Measurements from ENCODE around the gene DEAF1. TPM values are rescaled to one million over a fixed set of nuclear protein-coding genes. Genes with fewer than 3 reads are reported as not detected.

Gene DEAF1
- total and polyA plus RNA-seq, 2 of the 13 experiments (the other 11 are each of a cell fraction or from before 2014, with no cell fraction given), result 22.3 to 29.6 TPM

GRCh38 chr11:662689-663274 lies 32.2 kb downstream of the DEAF1 start (continued):
- TF ChIP-seq MLXIP (CRISPR knock-in tag; IDR thresholded peaks at IDR 0.05; ENCODE audit: borderline replicate concordance) (no peak), GATAD1 (CRISPR knock-in tag; IDR thresholded peaks at IDR 0.05) (no peak), ZNF460 (CRISPR knock-in tag; IDR thresholded peaks at IDR 0.05; ENCODE audit: borderline replicate concordance) (no peak), ZUFSP (CRISPR knock-in tag; IDR thresholded peaks at IDR 0.05; ENCODE audit: borderline replicate concordance) (no peak), ZBTB7B (CRISPR knock-in tag; IDR thresholded peaks at IDR 0.05) (no peak), KDM2A (CRISPR knock-in tag; IDR thresholded peaks at IDR 0.05; ENCODE audit: borderline replicate concordance, low read depth) (peak; percentile 25; the same call in 1 of the 2 replicates), DMTF1 (CRISPR knock-in tag; IDR thresholded peaks at IDR 0.05) (no peak), ZNF703 (CRISPR knock-in tag; IDR thresholded peaks at IDR 0.05; ENCODE audit: borderline replicate concordance) (no peak), CREB3 (CRISPR knock-in tag; IDR thresholded peaks at IDR 0.05) (no peak), RFXAP (CRISPR knock-in tag; IDR thresholded peaks at IDR 0.05; ENCODE audit: borderline replicate concordance) (no peak), HCFC1 (IDR thresholded peaks at IDR 0.05; ENCODE audit: low read depth, low read length) (no peak), ZNF24 (IDR thresholded peaks at IDR 0.05) (no peak), POLR2G (IDR thresholded peaks at IDR 0.05; ENCODE audit: low read depth, low read length) (no peak), ZNF17 (CRISPR knock-in tag; IDR thresholded peaks at IDR 0.05) (no peak), KAT7 (CRISPR knock-in tag; IDR thresholded peaks at IDR 0.05; ENCODE audit: borderline replicate concordance) (no peak), ZNF230 (CRISPR knock-in tag; IDR thresholded peaks at IDR 0.05) (no peak), DRAP1 (CRISPR knock-in tag; IDR thresholded peaks at IDR 0.05) (no peak), HOXA9 (CRISPR knock-in tag; IDR thresholded peaks at IDR 0.05; ENCODE audit: borderline replicate concordance) (no peak), SNAPC2 (CRISPR knock-in tag; IDR thresholded peaks at IDR 0.05) (no peak), CBX5 (CRISPR knock-in tag; IDR thresholded peaks at IDR 0.05; ENCODE audit: borderline replicate concordance) (no peak), MTA3 (CRISPR knock-in tag; IDR thresholded peaks at IDR 0.05) (no peak)
